SK-N-SH (cell line): Measurements from ENCODE around the gene RAD21L1. TPM values are rescaled to one million over a fixed set of nuclear protein-coding genes. Genes with fewer than 3 reads are reported as not detected.

Source experiments
- CTCF ChIA-PET: fragments of 300-600, 350-600 bp; formaldehyde crosslinking; extraction: SDS; loops from one replicate; lab custom pipeline; 2021; lab: Yijun Ruan, JAX
- POLR2A ChIA-PET: fragments of 350-600 bp; sonication (Branson Sonifier 250); formaldehyde crosslinking; extraction: SDS; loops from one replicate; lab custom pipeline; 2020; ENCODE audit warnings: antibody characterized with exemption, inconsistent platforms; lab: Yijun Ruan, JAX
- DNase-seq: peaks from one replicate; pipeline ENCODE4 v3.0.0; 2012
- H2AFZ ChIP-seq: fragments of 200-600 bp; sonication (generic); 2 replicates; pipeline ENCODE4 v1.8.1; 2016; ENCODE audit warnings: antibody characterized with exemption, mild to moderate bottlenecking, low read depth
- H3F3A ChIP-seq: fragments of 200-600 bp; sonication (generic); replicated peaks from 2 replicates; pipeline ENCODE3; 2016; ENCODE audit warnings: antibody characterized with exemption, mild to moderate bottlenecking; ENCODE audit not compliant: insufficient read depth
- H3K27ac ChIP-seq, 2 experiments: fragments of 200-500 bp in 1 of 2; fragments of 200-600 bp in 1 of 2; sonication (Bioruptor generic) in 1 of 2; sonication (generic), shearing (Covaris generic) in 1 of 2; 2 replicates each; pipeline versions ENCODE4 v1.5.1 to v1.6.1; 2014 to 2016; ENCODE audit warnings: low read depth in 2 of 2, inconsistent platforms in 1 of 2, low read length in 1 of 2, mild to moderate bottlenecking in 1 of 2, mixed read lengths in 1 of 2
- H3K27me3 ChIP-seq: fragments of 200-600 bp; sonication (generic), shearing (Covaris generic); 2 replicates; pipeline ENCODE4 v1.6.1; 2016; ENCODE audit warnings: mixed run types; ENCODE audit not compliant: insufficient read depth
- H3K36me3 ChIP-seq, 2 experiments: fragments of 200-500 bp in 1 of 2; fragments of 200-600 bp in 1 of 2; sonication (Bioruptor generic) in 1 of 2; sonication (generic) in 1 of 2; replicated peaks in 1 of 2; 2 replicates each; pipeline versions ENCODE3 to v1.5.1; 2014 to 2016; ENCODE audit warnings: low read length in 1 of 2, mild to moderate bottlenecking in 1 of 2; ENCODE audit not compliant: insufficient read depth in 2 of 2, control insufficient read depth in 1 of 2
- H3K4me1 ChIP-seq, 2 experiments: fragments of 200-500 bp in 1 of 2; fragments of 200-600 bp in 1 of 2; sonication (Bioruptor generic) in 1 of 2; sonication (generic), shearing (Covaris generic) in 1 of 2; 2 replicates each; pipeline versions ENCODE4 v1.5.1 to v1.6.1; 2014 to 2016; ENCODE audit warnings: low read depth in 1 of 2, low read length in 1 of 2, mixed run types in 1 of 2; ENCODE audit not compliant: insufficient read depth in 2 of 2, control insufficient read depth in 1 of 2
- H3K4me2 ChIP-seq: fragments of 200-600 bp; sonication (generic), shearing (Covaris generic); 2 replicates; pipeline ENCODE4 v1.6.1; 2017; ENCODE audit warnings: mixed run types
- H3K4me3 ChIP-seq, 2 experiments: fragments of 200-500 bp in 1 of 2; fragments of 200-600 bp in 1 of 2; sonication (Bioruptor generic) in 1 of 2; sonication (generic), shearing (Covaris generic) in 1 of 2; 2 replicates each; pipeline versions ENCODE4 v1.5.1 to v1.8.1; 2014 to 2016; ENCODE audit warnings: low read depth in 2 of 2, inconsistent platforms in 1 of 2, low read length in 1 of 2, mild to moderate bottlenecking in 1 of 2, mixed read lengths in 1 of 2, moderate library complexity in 1 of 2
- H3K79me2 ChIP-seq: fragments of 200-600 bp; sonication (generic); 2 replicates; pipeline ENCODE4 v1.8.1; 2017; ENCODE audit warnings: mild to moderate bottlenecking; ENCODE audit not compliant: insufficient read depth
- H3K9ac ChIP-seq: fragments of 200-600 bp; sonication (generic); 2 replicates; pipeline ENCODE4 v1.6.1; 2017; ENCODE audit warnings: mixed run types
- H3K9me2 ChIP-seq: fragments of 200-600 bp; sonication (generic); 2 replicates; pipeline ENCODE4 v1.6.1; 2017; ENCODE audit warnings: mixed run types
- H3K9me3 ChIP-seq: fragments of 200-600 bp; sonication (generic); 2 replicates; pipeline ENCODE4 v1.6.1; 2017; ENCODE audit warnings: mixed run types, mild to moderate bottlenecking, moderate library complexity
- H4K20me1 ChIP-seq: fragments of 200-600 bp; sonication (generic); 2 replicates; pipeline ENCODE4 v1.6.1; 2017; ENCODE audit warnings: mild to moderate bottlenecking, mixed run types; ENCODE audit not compliant: insufficient read depth
- CTCF ChIP-seq: fragments of 200-600 bp; sonication (generic); IDR thresholded peaks from 2 replicates; pipeline ENCODE4 v1.6.1; 2017; ENCODE audit warnings: antibody characterized with exemption, mild to moderate bottlenecking, moderate library complexity
- ELF1 ChIP-seq: IDR thresholded peaks from 2 replicates; pipeline ENCODE4 v1.4.0; 2012
- IRF3 ChIP-seq: fragments of 150-350 bp; IDR thresholded peaks from 2 replicates; pipeline ENCODE4 v1.6.1; 2016; ENCODE audit warnings: mild to moderate bottlenecking, low read depth, low read length
- JUND ChIP-seq: IDR thresholded peaks from 2 replicates; pipeline ENCODE4 v1.4.0; 2012
- NFIC ChIP-seq: IDR thresholded peaks from 2 replicates; pipeline ENCODE4 v1.4.0; 2012; ENCODE audit warnings: borderline replicate concordance
- RAD21 ChIP-seq: IDR thresholded peaks from 2 replicates; pipeline ENCODE4 v1.6.1; 2012; ENCODE audit warnings: mild to moderate bottlenecking, low read length
- RCOR1 ChIP-seq: fragments of 150-350 bp; IDR thresholded peaks from 2 replicates; pipeline ENCODE4 v1.6.1; 2017; ENCODE audit warnings: antibody characterized with exemption, low read length
- RFX5 ChIP-seq: IDR thresholded peaks from 2 replicates; pipeline ENCODE4 v1.6.1; 2012; ENCODE audit warnings: mild to moderate bottlenecking, improper control_type of control experiment, low read length
- SMC3 ChIP-seq: IDR thresholded peaks from 2 replicates; pipeline ENCODE4 v1.6.1; 2012; ENCODE audit warnings: low read depth, low read length, improper control_type of control experiment
- TAF1 ChIP-seq: IDR thresholded peaks from 2 replicates; pipeline ENCODE4 v1.6.1; 2012; ENCODE audit warnings: low read depth, mild to moderate bottlenecking, low read length, moderate library complexity, borderline replicate concordance
- YY1 ChIP-seq: IDR thresholded peaks from 2 replicates; pipeline ENCODE4 v1.4.0; 2012; ENCODE audit warnings: low read depth, mild to moderate bottlenecking
- WGBS: methylation state at CpG from one replicate; pipeline ENCODE4 v1.1.6; 2017; ENCODE audit warnings: low lambda C conversion rate; 5-methylcytosine and 5-hydroxymethylcytosine counted together
- polyA plus RNA-seq, 3 experiments: library from polyadenylated mRNA; depleted of rRNA; stranded (reverse); fragments of >200 nt; gene quantifications; 2 replicates each; pipeline ENCODE4 v1.2.3, GENCODE V29; 2012
- TF ChIP-seq, protein P1 (sequence below): IDR thresholded peaks from 2 replicates; pipeline ENCODE4 v1.4.0; 2012; ENCODE audit warnings: low read depth, borderline replicate concordance
- TF ChIP-seq, protein P2 (sequence below): IDR thresholded peaks from 2 replicates; pipeline ENCODE4 v1.6.1; 2012; ENCODE audit warnings: mild to moderate bottlenecking, low read depth, low read length, moderate library complexity
- TF ChIP-seq, protein P3 (sequence below): IDR thresholded peaks from 2 replicates; pipeline ENCODE4; 2012

The RAD21L1 gene
- polyA plus RNA-seq, 1 of the 3 experiments (the other 2 are of a cell fraction), result 0.03 TPM

DNA sequence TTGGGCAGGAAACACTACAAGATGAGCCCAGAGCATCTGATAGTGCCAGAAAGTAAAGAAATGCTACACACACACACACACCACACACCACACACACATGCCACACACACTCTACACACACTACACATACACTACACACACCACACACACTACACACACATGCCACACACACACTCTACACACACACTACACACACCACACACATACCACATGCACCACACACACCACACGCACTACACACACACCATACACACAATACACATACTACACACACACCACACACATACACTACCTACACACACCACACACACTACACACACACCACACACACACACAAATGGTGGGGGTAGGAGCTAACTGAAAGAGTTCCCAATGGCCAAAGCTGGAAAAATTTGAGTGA, 37.5 kb upstream of the RAD21L1 start:
- CTCF ChIA-PET, result interaction anchor here (0.8 to 4.9 kb wide), 2 partner anchors 23 to 80 kb away, joined by 3 to 33 read pairs; no protein-coding TSS in a partner anchor
- POLR2A ChIA-PET, result no interaction called here
- Histone ChIP-seq H3K27me3 (no peaks in the 10 kb centered on the region; the same call in 1 of the 2 replicates), H3K4me1 (peaks cover 0 to 3% of the 10 kb centered on the region in 2 experiments; a peak in 1 of 4 replicates), H3F3A (no peaks in the 10 kb centered on the region), H3K27ac (no peak overlapping the region), H3K4me2 (no peak overlapping the region), H3K9ac (no peak overlapping the region), H4K20me1 (no peaks in the 10 kb centered on the region), H3K9me2 (no peaks in the 10 kb centered on the region), H2AFZ (no peak overlapping the region), H3K9me3 (no peaks in the 10 kb centered on the region), H3K4me3 (no peak overlapping the region), H3K79me2 (no peaks in the 10 kb centered on the region), H3K36me3 (no peaks in the 10 kb centered on the region)
- no peak for TF ChIP-seq ELF1
- TF ChIP-seq CTCF, result no peak
- TF ChIP-seq IRF3, result no peak
- TF ChIP-seq JUND, result no peak
- no peak for TF ChIP-seq NFIC
- TF ChIP-seq, protein P1, sequence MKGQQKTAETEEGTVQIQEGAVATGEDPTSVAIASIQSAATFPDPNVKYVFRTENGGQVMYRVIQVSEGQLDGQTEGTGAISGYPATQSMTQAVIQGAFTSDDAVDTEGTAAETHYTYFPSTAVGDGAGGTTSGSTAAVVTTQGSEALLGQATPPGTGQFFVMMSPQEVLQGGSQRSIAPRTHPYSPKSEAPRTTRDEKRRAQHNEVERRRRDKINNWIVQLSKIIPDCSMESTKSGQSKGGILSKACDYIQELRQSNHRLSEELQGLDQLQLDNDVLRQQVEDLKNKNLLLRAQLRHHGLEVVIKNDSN, result no peak
- TF ChIP-seq TAF1, result no peak
- TF ChIP-seq, protein P2, sequence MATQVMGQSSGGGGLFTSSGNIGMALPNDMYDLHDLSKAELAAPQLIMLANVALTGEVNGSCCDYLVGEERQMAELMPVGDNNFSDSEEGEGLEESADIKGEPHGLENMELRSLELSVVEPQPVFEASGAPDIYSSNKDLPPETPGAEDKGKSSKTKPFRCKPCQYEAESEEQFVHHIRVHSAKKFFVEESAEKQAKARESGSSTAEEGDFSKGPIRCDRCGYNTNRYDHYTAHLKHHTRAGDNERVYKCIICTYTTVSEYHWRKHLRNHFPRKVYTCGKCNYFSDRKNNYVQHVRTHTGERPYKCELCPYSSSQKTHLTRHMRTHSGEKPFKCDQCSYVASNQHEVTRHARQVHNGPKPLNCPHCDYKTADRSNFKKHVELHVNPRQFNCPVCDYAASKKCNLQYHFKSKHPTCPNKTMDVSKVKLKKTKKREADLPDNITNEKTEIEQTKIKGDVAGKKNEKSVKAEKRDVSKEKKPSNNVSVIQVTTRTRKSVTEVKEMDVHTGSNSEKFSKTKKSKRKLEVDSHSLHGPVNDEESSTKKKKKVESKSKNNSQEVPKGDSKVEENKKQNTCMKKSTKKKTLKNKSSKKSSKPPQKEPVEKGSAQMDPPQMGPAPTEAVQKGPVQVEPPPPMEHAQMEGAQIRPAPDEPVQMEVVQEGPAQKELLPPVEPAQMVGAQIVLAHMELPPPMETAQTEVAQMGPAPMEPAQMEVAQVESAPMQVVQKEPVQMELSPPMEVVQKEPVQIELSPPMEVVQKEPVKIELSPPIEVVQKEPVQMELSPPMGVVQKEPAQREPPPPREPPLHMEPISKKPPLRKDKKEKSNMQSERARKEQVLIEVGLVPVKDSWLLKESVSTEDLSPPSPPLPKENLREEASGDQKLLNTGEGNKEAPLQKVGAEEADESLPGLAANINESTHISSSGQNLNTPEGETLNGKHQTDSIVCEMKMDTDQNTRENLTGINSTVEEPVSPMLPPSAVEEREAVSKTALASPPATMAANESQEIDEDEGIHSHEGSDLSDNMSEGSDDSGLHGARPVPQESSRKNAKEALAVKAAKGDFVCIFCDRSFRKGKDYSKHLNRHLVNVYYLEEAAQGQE, result no peak
- no peak for TF ChIP-seq RFX5
- TF ChIP-seq RAD21, result no peak
- no peak for TF ChIP-seq SMC3
- TF ChIP-seq YY1, result no peak
- no peak for TF ChIP-seq RCOR1
- TF ChIP-seq, protein P3, sequence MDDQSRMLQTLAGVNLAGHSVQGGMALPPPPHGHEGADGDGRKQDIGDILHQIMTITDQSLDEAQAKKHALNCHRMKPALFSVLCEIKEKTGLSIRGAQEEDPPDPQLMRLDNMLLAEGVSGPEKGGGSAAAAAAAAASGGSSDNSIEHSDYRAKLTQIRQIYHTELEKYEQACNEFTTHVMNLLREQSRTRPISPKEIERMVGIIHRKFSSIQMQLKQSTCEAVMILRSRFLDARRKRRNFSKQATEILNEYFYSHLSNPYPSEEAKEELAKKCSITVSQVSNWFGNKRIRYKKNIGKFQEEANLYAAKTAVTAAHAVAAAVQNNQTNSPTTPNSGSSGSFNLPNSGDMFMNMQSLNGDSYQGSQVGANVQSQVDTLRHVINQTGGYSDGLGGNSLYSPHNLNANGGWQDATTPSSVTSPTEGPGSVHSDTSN, result no peak
- WGBS, result 59% methylated on average over 1 of the region's 1 CpG
- no peak for DNase-seq
